GM10248 (cell line): ENCODE measurements around the gene SH3D19.
A peak's percentile ranks its signal among the peaks of the same experiment; 100 is the strongest.
"Not testable (repeated sequence)": the region's sequence is repeated elsewhere in the genome, so short reads cannot be mapped to it uniquely, and the experiment has no call there.

Source experiments
- CTCF ChIA-PET: fragments of 300-600 bp; sonication (Branson Sonifier 250); formaldehyde crosslinking; extraction: SDS; loops from one replicate; lab custom pipeline; 2021; ENCODE audit warnings: antibody characterized with exemption; lab: Yijun Ruan, JAX
- POLR2A ChIA-PET: fragments of 350-650 bp; sonication (Branson Sonifier 250); formaldehyde crosslinking; extraction: SDS; loops from one replicate; lab custom pipeline; 2020; ENCODE audit warnings: antibody characterized with exemption; lab: Yijun Ruan, JAX
- DNase-seq: peaks from one replicate; pipeline ENCODE4 v3.0.0; 2012; ENCODE audit errors: extremely low spot score
- CTCF ChIP-seq: IDR thresholded peaks from 2 replicates; pipeline ENCODE4 v1.5.1; 2012; ENCODE audit warnings: mild to moderate bottlenecking, low read depth; ENCODE audit errors: extremely low read depth, missing control alignments, control extremely low read depth

Gene SH3D19

GRCh38 chr4:151291485-151291884, 33.9 kb downstream of the SH3D19 start:
- ChIA-PET POLR2A (no interaction called here), CTCF (interaction anchor here (1.2 kb wide), 1 partner anchor 19 kb away, joined by 3 read pairs; no protein-coding TSS in a partner anchor)
- TF ChIP-seq CTCF: no peak
- DNase-seq: no peak

GRCh38 chr4:151287409-151287808, 38.0 kb downstream of the SH3D19 start:
- no peak for TF ChIP-seq CTCF
- ChIA-PET CTCF (interaction anchor here (0.8 to 1.6 kb wide), 2 partner anchors 10 to 17 kb away, joined by 3 to 5 read pairs; partner anchors contain the start of gene PRSS48), POLR2A (no interaction called here)
- no peak for DNase-seq

- DNase-seq: no peak
- ChIA-PET POLR2A (no interaction called here), CTCF (interaction anchor here (0.9 kb wide), 1 partner anchor 14 kb away, joined by 3 read pairs; no protein-coding TSS in a partner anchor)
- TF ChIP-seq CTCF: no peak
These were observed 40.7 kb downstream of the SH3D19 start for GRCh38 chr4:151284534-151285245.

GRCh38 chr4:151276787-151277562, 48.4 kb downstream of the SH3D19 start, which contains the start of gene PRSS48:
Gene PRSS48, plus strand, starts transcription at chr4:151277161. Its CDS starts 12 bp downstream, at chr4:151277173.
- peak; percentile 58 for DNase-seq
- CTCF ChIA-PET: interaction anchor here (1.0 to 5.6 kb wide), 14 partner anchors 10 to 343 kb away, joined by 3 to 39 read pairs (median 4); no protein-coding TSS in a partner anchor
- POLR2A ChIA-PET: no interaction called here
- peak; percentile 67 for TF ChIP-seq CTCF

GRCh38 chr4:151268905-151269304, 56.5 kb downstream of the SH3D19 start:
- POLR2A ChIA-PET, DNase-seq: not testable (repeated sequence)
- CTCF ChIA-PET: interaction anchor here (1.6 kb wide), 1 partner anchor 14 kb away, joined by 4 read pairs; no protein-coding TSS in a partner anchor

- ChIA-PET CTCF (interaction anchor here (5.2 kb wide), 1 partner anchor 9 kb away, joined by 39 read pairs; the partner anchor contains the start of gene PRSS48), POLR2A (no interaction called here)
- DNase-seq: no peak
These were observed 57.4 kb downstream of the SH3D19 start for GRCh38 chr4:151267822-151268535.

More at GRCh38 chr4:151267822-151268535, 57.4 kb downstream of the SH3D19 start:
- no peak for TF ChIP-seq CTCF
